Skin epidermis (tissue), 12 donors: ENCODE measurements around the gene AHSG.

ENCODE experiments used
- H3K27ac ChIP-seq, 21 experiments: fragments of 200-600 bp; sonication (generic) in 11 of 21; one replicate each; pipeline ENCODE4 v1.5.0; 2020; ENCODE audit warnings: mild to moderate bottlenecking in 3 of 21, inconsistent platforms in 2 of 21, moderate library complexity in 2 of 21
- H3K4me3 ChIP-seq, 7 experiments: fragments of 200-600 bp; sonication (generic) in 2 of 7; one replicate each; pipeline ENCODE4 v1.5.0; 2020; ENCODE audit warnings: inconsistent platforms in 2 of 7, mild to moderate bottlenecking in 2 of 7, moderate library complexity in 1 of 7

The AHSG gene

DNA sequence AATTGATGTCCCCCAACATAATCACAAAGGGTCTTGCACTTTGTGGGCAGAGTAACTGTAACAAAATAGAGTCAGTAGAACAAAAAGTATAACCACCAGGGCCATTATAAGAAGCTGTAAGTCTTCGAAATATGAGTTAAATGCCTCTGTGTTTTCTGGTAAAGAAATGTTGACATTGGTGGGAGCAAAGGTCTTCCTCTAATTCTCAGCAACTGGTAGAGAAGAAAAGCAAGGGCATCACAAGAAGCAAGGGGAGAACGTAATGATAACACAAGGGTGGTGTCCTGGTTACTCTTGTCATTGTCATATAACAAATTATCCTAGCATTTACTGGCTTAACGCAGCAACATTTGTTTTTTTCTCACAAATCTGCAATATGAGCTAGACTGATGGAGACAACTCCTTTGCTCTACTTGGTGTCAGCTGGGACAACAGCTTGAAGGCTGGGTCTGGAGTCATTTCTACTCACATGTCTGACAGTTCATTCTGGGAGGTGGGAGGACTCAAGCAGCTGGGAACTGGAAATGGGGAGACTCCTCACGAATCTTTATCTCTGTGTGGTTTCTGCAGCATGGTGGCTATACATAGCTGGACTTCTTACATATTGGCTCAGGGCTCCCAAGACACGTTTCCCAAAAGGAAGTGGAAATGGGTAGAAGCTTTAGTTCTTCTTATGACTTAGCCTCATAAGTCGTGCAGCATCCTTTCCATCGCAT is 22.1 kb upstream of the AHSG start:
- peak overlapping the region in 2 of 21 experiments; percentile 19 to 41 for H3K27ac ChIP-seq
- H3K4me3 ChIP-seq = no peak overlapping the region

DNA sequence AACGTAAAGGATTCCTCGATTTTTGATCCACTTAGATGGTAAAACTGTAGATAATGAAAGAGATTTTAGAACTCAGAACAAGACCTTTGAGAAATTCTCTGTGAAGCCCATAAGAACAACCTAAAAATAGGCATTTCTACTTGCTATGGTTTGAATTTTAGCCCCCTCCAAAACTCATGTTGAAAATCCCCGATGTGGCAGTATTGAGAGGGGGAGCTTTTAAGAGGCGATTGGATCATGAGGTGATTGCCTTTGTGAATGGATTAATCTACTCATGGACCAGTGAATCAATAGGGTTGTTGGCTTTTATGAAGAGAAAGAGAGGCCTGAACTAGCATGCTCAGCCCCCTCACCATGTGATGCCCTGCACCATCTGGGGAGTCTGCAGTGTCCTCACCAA is 20.2 kb upstream of the AHSG start:
- Histone ChIP-seq H3K4me3 (no peak overlapping the region), H3K27ac (no peak overlapping the region)

DNA sequence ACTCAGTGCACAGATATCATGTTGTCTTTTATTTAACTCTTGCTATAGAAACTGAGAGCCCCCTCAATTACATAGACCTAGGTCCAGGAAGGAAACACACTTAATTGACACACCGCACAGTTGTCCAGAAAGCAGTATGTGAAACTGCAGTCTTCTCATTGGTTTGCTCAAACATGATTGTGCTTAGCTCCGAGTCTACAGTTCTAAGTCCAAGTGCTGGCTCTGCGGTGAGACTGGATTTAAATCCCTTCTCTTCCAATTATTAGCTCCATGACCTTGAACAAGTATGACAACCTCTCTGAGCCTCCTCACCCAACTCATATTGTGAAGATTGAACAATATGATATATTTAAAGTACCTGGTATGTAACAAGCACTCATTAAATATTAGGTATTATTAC is 19.0 kb upstream of the AHSG start:
- H3K4me3 ChIP-seq = no peak overlapping the region
- H3K27ac ChIP-seq = no peak overlapping the region

DNA sequence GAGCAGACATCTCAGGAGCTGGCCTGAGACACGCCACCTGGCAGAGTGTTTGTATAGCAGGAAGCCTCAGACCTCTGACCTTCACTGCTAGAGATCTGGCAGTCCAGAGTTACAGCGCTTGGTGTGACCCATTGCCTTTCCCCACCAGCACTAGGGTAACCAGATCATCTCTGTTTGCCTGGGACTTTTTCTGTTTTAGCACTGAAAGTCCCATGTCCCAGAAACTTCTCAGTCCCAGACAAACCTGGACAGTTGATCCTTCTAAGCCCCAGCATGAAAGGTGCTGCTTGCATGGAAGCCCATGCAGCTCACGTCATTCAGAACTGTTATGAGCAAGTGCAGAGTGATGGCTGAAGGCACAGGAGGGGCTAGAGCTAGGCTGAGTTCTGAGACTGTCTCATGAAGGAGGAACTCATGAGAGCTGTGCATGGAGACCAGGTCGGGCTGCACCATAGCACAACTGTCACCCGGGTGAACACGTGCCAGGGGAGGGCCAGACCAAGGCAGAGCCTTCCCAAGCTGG is 18.2 kb upstream of the AHSG start:
- no peak overlapping the region for H3K27ac ChIP-seq

DNA sequence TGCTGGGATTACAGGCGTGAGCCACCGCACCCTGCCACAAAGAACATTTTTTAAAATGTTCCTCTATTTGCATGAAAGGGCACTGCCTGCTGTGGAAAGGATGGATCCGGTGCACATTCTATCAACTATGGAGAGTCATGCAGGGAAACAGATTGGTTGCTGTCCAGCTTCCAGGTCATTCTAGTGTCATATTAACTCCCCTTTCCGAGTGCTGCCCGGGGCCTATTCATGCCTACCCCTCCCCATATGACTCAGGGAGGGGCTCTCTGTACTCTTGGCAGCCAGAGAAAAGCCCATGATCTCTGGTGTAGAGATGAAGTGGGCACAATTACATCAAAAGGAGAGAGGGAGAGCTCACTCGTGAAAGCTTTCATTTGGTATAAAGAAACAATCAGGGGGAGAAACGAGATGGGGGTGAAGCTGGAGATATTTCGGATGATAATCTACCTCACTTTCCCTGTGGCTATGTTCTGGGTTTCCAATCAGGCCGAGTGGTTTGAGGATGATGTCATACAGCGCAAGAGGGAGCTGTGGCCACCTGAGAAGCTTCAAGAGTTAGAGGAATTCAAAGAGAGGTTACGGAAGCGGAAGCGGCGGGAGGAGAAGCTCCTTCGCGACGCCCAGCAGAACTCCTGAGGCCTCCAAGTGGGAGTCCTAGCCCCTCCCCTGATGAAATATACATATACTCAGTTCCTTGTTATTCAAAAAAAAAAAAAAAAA is 16.1 kb upstream of the AHSG start:
- H3K4me3 ChIP-seq = no peak overlapping the region

More for the DNA sequence above, 18.2 kb upstream of the AHSG start:
- no peak overlapping the region for H3K4me3 ChIP-seq

DNA sequence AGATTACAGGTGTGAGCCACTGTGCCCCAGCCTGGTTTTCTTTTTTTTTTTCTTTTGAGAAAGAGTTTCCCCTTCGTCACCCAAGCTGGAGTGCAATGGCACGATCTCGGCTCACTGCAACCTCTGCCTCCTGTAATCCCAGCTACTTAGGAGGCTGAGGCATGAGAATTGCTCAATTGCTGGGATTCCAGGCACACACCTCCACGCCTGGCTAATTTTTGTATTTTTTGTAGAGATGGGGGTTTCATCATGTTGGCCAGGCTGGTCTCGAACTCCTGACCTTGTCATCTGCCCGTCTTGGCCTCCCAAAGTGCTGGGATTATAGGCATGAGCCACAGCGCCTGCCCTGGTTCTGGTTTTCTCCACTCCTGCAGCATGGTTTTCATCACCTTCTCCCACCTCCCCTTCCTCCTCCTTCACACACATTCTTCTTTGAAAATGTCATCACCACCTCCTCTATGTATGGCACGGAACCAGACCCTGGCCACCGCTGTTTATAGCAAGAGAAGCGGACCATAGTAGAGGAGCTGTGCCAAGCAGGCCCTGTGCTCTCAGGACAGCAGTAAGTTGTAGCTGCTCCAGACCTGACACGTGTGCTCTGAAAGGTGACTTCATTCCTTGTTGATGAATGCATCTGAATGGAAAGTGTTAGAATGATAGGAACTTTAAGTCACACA is 14.6 kb upstream of the AHSG start:
- no peak overlapping the region for H3K4me3 ChIP-seq
- no peak overlapping the region for H3K27ac ChIP-seq

More for the DNA sequence above, 16.1 kb upstream of the AHSG start:
- no peak overlapping the region for H3K27ac ChIP-seq

DNA sequence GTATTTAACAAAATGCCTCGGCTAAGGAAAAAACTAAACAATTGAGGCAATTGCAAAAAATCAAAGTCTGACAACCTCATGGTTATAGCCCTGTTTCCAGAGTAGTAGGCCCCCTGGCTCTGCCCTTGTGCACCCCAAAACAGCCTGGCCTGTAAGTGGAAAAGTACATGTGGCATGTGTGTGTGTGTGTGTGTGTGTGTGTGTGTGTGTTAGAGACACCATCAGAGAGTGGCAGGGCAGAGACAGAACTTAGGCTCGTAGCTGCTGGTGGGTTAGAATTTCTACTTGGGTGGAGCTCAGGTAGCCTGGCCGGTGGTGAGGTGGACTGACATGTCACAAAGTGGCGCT is 14.1 kb upstream of the AHSG start:
- H3K4me3 ChIP-seq = no peak overlapping the region
- H3K27ac ChIP-seq = no peak overlapping the region

DNA sequence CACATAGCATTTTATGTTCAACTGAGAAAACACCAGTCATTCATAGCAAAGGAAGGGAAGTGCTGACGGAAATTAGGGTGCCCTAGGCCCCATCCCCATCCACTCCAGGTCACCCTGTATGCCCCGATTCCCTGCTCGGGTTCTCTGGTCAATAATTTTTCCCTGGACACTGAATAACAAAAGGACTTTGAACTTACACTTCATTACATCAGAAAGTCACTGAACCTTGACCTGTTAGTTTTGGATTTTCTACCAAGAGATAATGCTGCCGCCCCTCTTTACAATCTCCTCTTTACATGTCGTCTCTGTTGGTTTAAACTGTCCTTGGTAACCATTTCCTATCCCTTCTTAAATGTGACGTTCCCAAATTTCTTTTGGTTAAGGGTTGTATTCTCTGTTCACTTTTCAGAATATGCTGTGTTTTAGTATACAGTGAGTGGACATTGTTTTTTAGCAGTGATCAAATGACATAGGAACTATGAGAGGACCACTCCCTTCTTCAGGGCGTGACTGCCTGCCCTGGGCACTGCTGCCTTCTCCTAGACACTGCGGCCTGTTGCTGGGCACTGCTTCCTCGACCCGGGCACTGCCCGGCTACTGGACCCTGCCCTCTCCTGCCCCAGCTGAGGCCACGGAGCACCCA is 13.6 kb upstream of the AHSG start:
- H3K4me3 ChIP-seq = no peak overlapping the region
- no peak overlapping the region for H3K27ac ChIP-seq

DNA sequence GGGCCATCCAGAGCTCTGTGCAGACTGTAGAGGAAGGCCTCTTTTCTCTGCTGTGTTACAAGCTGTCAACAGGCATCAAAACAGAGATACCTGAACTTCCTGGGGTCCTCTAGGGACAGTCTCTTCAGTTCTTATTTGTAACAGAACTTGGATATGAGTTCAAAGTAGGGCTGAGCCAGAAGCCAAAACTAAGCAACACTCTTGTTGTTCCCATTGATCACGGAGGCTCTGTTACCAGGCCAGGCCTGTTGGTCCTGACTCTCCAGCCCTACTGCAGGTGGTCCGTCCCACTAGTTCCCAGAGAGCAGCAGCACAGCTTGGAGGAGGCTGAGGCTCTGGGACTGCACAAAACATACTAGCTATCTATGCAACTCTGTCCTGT is 13.1 kb upstream of the AHSG start:
- Histone ChIP-seq H3K4me3 (no peak overlapping the region), H3K27ac (no peak overlapping the region)

DNA sequence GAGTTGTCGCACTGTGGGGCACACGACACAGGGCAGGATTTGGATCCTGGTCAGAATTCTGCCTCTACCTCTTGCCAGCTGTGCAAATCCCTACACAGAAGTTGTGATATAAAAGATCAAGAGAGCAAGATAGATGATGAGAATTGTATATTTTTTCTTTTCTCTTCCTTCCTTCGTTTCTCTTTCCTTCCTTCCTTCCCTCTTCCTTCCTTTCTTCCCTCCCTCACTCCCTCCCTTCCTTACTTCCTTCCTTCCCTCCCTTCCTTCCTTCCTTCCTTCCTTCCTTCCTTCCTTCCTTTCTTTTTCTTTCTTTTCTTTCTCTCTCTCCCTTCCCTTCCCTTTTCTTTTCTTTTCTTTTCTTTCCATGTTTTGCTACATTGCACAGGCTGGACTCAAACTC is 12.0 kb upstream of the AHSG start:
- Histone ChIP-seq H3K27ac (no peak overlapping the region), H3K4me3 (no peak overlapping the region)

DNA sequence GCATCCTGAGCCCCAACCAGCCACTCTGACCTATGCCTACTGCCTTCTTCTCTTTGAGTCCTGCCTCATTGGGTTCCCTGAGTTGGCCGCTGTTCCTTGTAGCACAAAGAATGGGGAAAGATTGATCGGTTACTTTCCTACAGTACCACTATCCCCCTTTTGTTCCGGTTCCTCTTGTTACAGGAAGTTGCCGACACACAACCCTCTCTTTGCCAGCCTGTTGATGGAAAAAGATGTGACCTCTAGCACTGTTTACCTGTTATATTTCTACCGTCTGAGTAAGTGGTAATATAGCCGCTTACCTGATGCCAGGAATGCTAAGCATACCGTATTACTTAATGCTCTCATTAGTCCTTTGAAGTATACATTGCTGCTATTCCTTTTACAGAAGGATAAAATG is 9.7 kb upstream of the AHSG start:
- no peak overlapping the region for H3K27ac ChIP-seq
- no peak overlapping the region for H3K4me3 ChIP-seq

DNA sequence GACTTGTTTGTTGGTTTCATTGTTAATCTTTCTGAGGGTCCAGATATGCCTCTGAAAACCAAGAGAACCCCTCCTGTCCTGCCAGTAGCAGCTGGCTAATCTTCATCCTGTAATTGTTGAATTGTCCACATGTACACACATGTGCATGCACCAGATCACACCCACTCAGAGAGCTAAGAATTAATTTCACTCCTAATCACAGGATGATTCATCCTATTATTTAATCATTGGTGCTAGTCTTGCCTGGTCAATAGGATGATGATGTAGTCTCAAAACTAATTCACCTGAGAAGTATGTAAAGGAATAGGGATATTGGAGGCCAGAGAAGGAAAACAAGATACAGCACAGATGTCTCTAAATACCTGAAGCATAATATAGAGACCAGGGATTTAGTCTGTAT is 7.8 kb upstream of the AHSG start:
- peak overlapping the region in 1 of 21 experiments; percentile 50 for H3K27ac ChIP-seq
- H3K4me3 ChIP-seq = no peak overlapping the region

DNA sequence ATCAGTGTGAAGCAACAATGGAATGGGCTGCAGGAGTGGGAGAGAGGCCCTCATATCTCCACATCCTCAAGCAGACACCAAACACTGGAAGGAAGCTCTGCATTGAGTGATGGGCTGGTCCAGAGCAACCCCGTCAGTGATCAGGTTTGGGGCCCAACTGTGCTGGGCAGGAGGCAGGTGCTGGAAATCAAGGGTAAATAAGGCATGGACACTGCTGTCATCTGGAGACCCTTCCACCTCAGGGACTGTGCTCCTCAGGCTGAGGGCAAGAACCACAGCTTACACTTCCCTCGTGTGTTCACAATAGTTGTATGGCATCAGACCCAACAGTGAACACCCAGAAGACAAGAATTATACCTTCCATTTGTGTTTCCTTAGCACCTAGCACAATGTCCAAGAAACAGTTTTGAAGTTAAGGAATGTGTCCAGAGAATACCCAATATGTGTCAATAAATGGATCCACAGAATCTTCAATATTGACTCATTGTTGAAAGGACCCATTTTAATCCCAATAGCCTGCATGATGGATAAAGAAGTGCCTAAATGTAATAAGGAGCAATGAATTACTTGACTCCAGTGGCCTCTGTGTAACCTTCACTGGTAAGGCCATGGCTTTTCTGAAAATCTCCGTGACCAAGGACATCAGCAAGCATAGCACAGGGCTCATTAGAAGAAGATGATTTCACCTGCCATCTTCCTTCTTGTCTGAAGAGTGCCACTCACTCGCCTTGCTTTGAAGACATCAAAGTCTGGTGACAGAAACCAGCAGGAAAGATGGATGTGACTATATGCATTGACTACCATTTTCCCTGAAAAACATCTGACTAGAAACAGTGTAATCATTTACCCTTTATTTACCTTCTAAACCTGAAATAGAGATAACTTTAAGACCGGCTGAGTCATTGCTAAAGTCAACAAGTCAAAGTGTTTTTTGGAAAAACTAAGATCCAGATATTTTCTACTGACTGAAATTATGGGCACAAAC is 7.0 kb upstream of the AHSG start:
- H3K27ac ChIP-seq = no peak overlapping the region
- no peak overlapping the region for H3K4me3 ChIP-seq

DNA sequence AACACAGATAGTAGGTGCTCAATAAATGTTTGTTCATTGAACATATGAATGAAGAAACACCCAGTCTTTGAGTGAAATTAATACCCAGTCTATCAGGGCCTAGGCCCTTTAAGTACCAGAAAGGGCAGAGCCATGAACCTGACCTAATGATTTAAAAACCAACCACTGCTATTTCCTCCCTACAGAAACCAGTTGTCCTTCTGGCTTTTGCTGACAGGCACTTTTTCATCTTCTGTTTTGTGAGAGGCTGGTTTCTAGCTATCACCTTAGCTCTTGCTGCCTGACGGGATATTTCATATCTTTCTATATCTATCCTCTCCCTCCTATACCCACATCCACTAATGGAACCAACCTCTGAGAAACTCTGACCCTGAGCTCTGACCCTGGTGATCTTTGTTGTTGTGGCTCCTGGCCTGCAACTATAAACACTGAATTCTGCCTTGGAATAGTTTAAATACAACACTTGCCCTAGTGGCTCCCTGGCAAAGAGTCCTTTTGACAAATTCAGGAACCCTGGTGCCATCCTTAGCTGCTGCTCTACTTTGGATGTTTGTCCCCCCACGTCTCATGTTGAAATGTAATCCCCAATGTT is 4.1 kb upstream of the AHSG start:
- H3K27ac ChIP-seq = no peak overlapping the region
- H3K4me3 ChIP-seq = no peak overlapping the region

DNA sequence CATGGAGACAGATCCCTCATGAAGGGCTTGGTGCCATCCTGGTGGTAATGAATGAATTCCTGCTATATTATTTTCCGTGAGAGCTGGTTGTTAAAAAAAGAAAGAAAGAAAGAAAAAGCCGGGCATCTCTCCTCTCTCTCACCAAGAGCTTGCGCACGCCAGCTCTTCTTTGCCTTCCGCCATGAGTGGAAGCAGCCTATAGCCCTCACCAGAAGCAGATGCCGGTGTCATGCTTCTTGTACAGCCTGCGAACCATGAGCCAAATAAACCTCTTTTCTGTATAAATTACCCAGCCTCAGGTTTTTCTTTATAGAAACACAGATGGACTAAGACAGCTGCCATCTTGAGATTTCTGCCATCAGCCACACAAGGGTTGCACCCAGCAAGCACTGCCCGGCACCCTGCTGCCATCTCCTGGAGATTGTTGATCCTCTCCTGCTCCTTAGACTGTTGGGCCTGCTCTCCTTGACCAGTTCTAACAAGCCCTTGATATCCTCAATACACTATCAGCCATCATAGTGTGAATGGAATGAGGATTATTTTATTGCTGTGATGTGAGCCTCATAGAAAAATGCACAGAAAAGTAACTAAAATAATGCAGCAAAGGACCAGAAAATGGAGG is 3.5 kb upstream of the AHSG start:
- Histone ChIP-seq H3K27ac (no peak overlapping the region), H3K4me3 (no peak overlapping the region)

DNA sequence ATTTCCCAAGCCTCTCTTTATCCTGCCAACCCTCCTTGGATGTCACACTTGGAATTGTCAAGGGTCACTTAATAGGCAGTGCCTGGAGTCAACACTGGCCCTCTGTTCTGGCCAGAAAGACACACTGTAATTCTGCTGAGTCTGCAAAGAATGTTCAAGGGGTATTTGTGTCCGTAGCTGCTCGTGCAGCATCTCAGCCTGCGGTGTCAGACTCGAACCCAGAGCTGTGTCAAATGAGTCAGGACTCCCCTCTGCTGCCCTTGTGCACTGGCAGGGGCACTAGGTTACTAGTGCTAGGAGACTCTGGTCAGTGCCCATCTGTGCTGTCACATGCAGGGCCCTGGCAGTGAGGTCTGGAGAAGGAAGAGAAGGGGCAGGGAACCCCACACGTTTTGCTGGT is 795 bp upstream of the AHSG start:
- no peak overlapping the region for H3K27ac ChIP-seq

DNA sequence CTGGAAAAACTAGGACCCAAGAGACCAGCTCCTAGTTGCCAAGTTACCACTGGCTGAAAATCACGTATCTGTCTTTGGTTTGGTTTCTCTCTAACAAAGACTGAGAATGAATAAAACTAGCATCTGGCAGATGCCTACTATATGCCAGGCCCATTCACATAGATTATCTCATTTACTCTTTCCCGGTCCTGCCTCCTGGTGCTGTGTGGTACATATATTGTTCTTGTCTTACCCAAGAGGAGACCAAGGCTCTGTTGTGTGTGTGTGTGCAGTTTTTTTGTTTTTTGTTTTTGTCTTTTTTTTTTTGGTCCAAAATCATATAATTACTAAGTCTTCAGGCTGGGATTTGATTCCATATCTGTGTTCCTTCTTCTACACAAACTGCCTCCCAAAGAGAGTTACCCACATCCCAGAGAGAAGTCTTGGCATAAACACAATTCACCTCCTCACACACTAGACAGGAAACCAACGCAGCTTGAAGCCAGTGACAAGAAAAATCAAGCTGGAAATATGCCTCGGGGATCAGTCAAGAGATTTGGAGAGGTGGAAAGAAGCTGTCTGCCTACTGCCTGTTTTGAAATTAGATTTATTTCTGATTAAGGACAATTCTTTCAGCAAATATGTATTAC is 891 bp downstream of the AHSG start:
- Histone ChIP-seq H3K4me3 (no peak overlapping the region), H3K27ac (no peak overlapping the region)

More for the DNA sequence above, 795 bp upstream of the AHSG start:
- no peak overlapping the region for H3K4me3 ChIP-seq

DNA sequence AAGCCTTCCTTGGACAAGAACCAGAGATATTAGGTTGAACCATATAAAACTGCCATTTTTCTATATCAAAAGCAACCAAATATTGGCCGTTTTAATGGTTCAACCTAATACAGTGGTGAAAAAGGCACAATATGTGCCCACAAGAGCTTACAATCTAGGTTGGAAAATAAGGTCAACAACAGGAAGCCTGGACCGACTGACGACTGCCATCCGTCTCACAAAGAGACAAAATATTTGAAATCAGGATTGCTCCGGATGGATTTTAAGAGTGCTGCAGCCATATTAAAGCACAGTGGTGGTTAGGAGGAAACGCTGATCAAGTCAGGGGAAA is 1.4 kb downstream of the AHSG start:
- H3K4me3 ChIP-seq = no peak overlapping the region
- no peak overlapping the region for H3K27ac ChIP-seq
